ENCODE data around the gene KCMF1. TPM values are rescaled to one million over a fixed set of nuclear protein-coding genes. Genes with fewer than 3 reads are reported as not detected.

The KCMF1 gene
- total RNA-seq, 3 donors from 2014 or later: 73.0 to 95.2 (median 85.0) TPM

GRCh38 chr2:84969511-84970209, 1.3 kb upstream of the KCMF1 start:
- intact Hi-C loops (cut with DNase I, micrococcal nuclease): no loop called here
- peak overlapping the region; percentile 75 for H3K4me3 ChIP-seq
- DNase-seq (peak in 1 of 3 donors; percentile 40), ATAC-seq (peak; percentile 41)
- H3K4me1 ChIP-seq (ENCODE audit: low read depth): peaks cover 29% of the 10 kb centered on the region
- no peaks in the 10 kb centered on the region for H3K9me3 ChIP-seq
- no peaks in the 10 kb centered on the region for H3K36me3 ChIP-seq (ENCODE audit: low read depth)
- TF ChIP-seq CTCF (IDR thresholded peaks at IDR 0.05): no peak

- intact Hi-C loops (cut with DNase I, micrococcal nuclease): no loop called here
- ATAC-seq: peak; percentile 68
- peak overlapping the region; percentile 75 for H3K4me3 ChIP-seq
- H3K4me1 ChIP-seq (ENCODE audit: low read depth): peaks cover 29% of the 10 kb centered on the region
- TF ChIP-seq CTCF (IDR thresholded peaks at IDR 0.05): no peak
- DNase-seq: peak; percentile 71 to 86 (median 80)
- no peaks in the 10 kb centered on the region for H3K9me3 ChIP-seq
- H3K36me3 ChIP-seq (ENCODE audit: low read depth): no peaks in the 10 kb centered on the region
Measured at GRCh38 chr2:84970210-84970867, 622 bp upstream of the KCMF1 start.

GRCh38 chr2:84971510-84972206, 697 bp downstream of the KCMF1 start:
- Histone ChIP-seq H3K9me3 (no peaks in the 10 kb centered on the region), H3K36me3 (ENCODE audit: low read depth) (no peaks in the 10 kb centered on the region), H3K4me1 (ENCODE audit: low read depth) (peaks cover 40% of the 10 kb centered on the region), H3K4me3 (peak overlapping the region; percentile 75)
- peak; percentile 55 for ATAC-seq
- no peak for TF ChIP-seq CTCF (IDR thresholded peaks at IDR 0.05)
- intact Hi-C loops (cut with DNase I, micrococcal nuclease): no loop called here
- peak; percentile 70 to 78 (median 78) for DNase-seq

- DNase-seq: no peak
- TF ChIP-seq CTCF (IDR thresholded peaks at IDR 0.05): no peak
- no peaks in the 10 kb centered on the region for H3K36me3 ChIP-seq (ENCODE audit: low read depth)
- H3K4me1 ChIP-seq (ENCODE audit: low read depth): peaks cover 40% of the 10 kb centered on the region
- intact Hi-C loops (cut with DNase I, micrococcal nuclease): no loop called here
- peak overlapping the region; percentile 75 for H3K4me3 ChIP-seq
- no peaks in the 10 kb centered on the region for H3K9me3 ChIP-seq
- no peak for ATAC-seq
Measured at GRCh38 chr2:84972207-84972783, 1.3 kb downstream of the KCMF1 start.

- H3K36me3 ChIP-seq (ENCODE audit: low read depth): no peaks in the 10 kb centered on the region
- intact Hi-C loops (cut with DNase I, micrococcal nuclease): no loop called here
- no peak for TF ChIP-seq CTCF (IDR thresholded peaks at IDR 0.05)
- DNase-seq (no peak), ATAC-seq (no peak)
- peaks cover 39% of the 10 kb centered on the region for H3K4me1 ChIP-seq (ENCODE audit: low read depth)
- no peak overlapping the region for H3K4me3 ChIP-seq
- H3K9me3 ChIP-seq: no peaks in the 10 kb centered on the region
Measured at GRCh38 chr2:84972932-84973331, 2.0 kb downstream of the KCMF1 start.

Data from mucosa of descending colon (tissue), 3 donors.